Measurements from ENCODE around the gene HPCAL1.

- TF ChIP-seq CTCF (IDR thresholded peaks at IDR 0.05) = no peak
- TF ChIP-seq POLR2A (IDR thresholded peaks at IDR 0.05) = no peak
Measured at GRCh38 chr2:10311736-10312135, 9.0 kb downstream of the HPCAL1 start.

Data from testis (tissue), 2 donors.